Stimulated activated CD8-positive, alpha-beta memory T cell treated with anti-CD3 and anti-CD28 coated beads, Interleukin-15, amount 100 ng/mL, for 24 hours (primary cell): ENCODE results near the gene SUMO2.
"Not testable (repeated sequence)": the region's sequence is repeated elsewhere in the genome, so short reads cannot be mapped to it uniquely, and the experiment has no call there.

Experiments used
- DNase-seq: peaks from one replicate; pipeline ENCODE4 v3.0.0-alpha.2; 2020; ENCODE audit warnings: low read depth

The SUMO2 gene

GRCh38 chr17:75181608-75182318 is 996 bp downstream of the SUMO2 start:
- DNase-seq: peak; percentile 8

DNA sequence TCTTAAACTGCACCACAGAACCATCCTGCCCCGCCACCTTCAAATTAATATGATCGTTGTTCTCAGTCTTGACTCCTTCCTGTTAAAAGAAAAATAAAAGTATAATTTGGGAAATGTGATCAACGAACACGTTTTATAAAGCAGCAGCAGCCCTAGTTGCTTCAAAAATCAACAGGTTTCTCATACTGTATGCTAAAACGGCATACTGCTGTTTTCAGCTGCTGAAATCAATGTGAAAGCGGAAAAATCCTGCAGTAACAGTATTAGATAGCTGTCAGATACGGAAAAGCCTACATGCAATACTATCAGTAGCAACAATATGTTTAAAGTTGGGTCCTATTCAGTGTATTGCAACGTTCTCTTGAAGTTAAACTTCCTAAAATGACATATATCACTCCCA is 1.6 kb downstream of the SUMO2 start:
- DNase-seq: no peak

DNA sequence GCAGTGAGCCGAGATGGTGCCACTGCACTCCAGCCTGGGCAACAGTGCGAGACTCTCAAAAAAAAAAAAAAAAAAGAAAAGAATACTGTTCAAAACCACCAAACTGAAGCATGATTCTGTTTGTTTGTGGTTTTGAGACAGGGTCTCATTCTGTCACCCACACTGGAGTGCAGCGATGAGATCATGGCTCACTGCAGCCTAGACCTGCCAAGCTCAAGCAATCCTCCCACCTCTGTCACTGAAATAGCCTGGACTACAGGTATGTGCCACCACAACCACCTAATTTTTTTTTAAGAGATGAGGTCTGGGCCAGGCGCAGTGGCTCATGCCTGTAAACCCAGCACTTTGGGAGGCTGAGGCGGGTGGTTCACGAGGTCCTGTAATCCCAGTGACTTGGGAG is 4.3 kb downstream of the SUMO2 start:
- no peak for DNase-seq

GRCh38 chr17:75176625-75177024 is 6.1 kb downstream of the SUMO2 start:
- no peak for DNase-seq

DNA sequence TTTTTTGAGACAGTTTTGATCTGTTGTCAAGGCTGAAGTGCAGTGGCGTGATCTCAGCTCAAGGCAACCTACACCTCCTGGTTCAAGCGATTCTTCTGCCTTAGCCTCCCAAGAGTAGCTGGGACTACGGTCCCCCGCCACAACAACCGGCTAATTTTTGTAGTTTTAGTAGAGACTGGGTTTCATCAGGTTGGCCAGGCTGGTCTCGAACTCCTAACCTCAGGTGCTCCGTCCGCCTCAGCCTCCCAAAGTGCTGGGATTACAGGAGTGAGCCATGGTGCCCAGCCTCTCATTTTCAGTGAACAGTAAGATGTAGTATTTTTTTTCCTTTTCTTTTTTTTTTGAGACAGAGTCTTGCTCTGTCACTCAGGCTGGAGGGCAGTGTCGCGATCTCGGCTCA is 7.8 kb downstream of the SUMO2 start:
- DNase-seq: no peak

DNA sequence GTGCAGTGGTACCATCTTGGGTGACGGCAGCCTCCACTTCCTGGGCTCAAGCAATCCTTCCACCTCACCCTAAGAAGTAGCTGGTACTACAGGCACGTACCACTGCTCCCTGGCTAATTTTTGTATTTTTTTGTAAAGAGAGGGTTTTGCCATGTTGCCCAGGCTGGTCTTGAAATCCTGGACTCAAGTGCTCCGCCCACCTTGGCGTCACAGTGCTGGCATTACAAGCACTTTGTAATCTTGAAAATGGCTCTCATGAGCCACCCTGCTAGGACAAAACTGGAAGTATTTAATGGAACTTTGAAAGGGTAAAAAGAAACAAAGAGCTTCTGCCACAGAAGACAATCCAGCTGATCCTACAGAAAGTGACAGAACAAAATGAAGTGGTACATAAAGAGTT is 9.2 kb downstream of the SUMO2 start:
- no peak for DNase-seq

GRCh38 chr17:75168998-75169397 is 13.8 kb downstream of the SUMO2 start:
- DNase-seq: no peak

DNA sequence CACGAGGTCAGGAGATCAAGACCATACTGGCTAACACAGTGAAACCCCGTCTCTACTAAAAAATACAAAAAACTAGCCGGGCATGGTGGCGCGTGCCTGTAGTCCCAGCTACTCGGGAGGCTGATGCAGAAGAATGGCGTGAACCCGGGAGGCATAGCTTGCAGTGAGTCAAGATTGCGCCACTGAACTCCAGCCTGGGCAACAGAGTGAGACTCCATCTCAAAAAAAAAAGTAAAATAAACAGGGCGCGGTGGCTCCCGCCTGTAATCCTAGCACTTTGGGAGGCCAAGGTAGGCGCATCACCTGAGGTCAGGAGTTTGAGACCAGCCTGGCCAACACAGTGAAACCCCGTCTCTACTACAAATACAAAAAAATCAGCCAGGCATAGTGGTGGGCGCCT is 18.2 kb downstream of the SUMO2 start:
- not testable (repeated sequence) for DNase-seq

GRCh38 chr17:75163074-75163473 is 19.7 kb downstream of the SUMO2 start:
- DNase-seq: no peak

DNA sequence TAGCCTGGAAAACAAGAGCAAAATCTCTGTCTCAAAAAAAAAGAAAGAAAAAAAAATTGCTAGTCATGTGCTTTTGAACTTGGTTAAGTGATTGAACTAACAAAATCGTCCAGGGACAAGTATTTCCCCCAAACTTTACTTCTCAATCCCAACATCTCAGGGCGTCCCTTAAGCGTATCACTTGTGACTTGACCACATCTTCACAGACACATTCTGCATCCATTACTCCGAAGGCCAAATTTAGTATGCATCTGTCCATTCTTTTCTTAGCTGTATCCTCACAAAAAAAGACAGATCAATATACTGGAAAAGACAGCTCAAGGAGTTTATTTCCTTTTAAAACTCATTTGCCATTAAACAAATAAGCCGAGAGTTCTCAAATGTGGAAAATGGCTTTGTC is 22.5 kb downstream of the SUMO2 start:
- no peak for DNase-seq

DNA sequence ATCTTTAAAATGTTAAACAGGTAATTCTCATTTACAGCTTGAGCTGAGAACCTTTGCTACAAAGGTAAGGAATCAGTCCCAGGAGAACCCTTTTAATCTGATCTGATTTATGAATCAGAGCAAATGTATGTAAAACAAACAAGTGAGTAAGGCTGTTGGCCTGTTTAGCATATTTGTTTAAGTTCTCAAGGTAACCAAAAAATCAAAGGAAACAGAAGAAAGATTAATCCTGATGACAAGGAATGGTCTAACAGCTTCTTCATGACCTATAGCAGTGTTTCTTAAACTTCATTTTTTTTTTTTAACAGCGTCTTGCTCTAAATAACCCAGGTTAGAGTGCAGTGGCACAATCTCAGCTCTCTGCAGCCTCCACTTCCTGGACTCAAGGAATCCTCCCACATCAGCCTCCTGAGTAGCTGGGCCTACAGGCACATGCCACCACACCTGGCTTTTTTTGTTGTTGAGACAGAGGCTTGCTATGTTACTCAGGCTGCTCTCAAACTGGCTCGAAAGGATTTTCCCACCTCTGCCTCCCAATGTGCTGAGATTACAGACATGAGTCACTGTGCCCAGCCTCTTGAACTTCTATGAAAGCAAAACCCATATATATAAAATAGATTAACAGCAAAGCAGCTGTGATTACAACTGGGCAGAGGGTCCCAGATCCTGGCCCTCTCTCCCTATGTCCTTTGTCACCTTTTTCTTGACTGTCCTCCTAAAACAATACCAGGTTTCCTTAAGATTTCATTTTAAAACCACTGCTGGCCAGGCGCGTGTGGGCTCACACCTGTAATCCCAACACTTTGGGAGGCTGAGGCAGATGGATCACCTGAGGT is 23.3 kb downstream of the SUMO2 start:
- no peak for DNase-seq

- DNase-seq: not testable (repeated sequence)
Measured at GRCh38 chr17:75158480-75158879, 24.3 kb downstream of the SUMO2 start.

GRCh38 chr17:75155191-75155601 is 27.6 kb downstream of the SUMO2 start:
- no peak for DNase-seq

DNA sequence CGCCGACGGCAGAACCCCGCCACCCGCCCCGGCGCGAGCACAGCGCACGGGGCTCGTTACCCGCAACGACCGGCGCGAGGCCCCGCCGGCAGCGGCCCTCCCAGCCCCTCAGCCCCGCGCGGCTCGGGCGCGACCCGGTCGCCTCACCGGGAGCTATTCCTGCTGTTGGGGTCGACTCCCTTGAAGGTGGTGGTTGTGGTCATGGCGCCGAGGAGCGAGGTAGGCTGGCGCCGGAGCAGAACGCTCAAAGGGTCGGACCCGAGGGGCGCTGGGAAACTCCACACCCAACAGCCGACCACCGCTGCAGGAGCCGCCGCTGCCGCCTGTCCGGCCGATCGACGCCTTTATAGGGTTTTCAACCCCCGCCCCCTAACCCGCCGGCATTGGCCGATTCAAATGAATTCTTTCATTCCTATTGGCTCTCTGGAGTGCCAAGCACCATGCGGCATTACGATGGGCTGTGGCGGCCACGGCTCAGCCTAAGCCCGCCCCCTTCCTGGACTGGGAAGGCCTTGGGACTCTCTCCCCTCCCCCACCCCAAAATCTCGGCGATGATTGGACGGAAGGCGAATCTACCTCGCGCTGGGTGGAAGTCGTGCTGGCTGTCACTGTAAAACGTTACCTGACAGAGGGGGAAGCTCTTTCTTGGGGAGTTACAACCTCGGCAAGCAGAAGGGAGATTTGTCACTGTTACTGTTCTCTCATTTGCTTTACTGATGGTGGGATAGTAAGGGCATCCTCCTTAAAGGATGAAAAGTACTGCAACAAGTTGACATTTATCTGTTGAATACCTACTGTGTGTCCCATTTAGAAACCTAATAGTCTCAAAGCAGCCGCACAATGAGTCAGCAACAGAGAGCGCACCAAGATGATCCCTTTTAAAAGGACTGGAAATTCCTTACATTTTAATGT is 28.3 kb downstream of the SUMO2 start, which contains the start of gene JPT1:
Gene JPT1, minus strand, starts transcription at position 318 of the 912 bp plus-strand sequence. Its CDS starts 115 bp downstream, at position 203.
- peak; percentile 87 for DNase-seq

GRCh38 chr17:75153780-75154194 is 29.0 kb downstream of the SUMO2 start:
- DNase-seq: no peak

DNA sequence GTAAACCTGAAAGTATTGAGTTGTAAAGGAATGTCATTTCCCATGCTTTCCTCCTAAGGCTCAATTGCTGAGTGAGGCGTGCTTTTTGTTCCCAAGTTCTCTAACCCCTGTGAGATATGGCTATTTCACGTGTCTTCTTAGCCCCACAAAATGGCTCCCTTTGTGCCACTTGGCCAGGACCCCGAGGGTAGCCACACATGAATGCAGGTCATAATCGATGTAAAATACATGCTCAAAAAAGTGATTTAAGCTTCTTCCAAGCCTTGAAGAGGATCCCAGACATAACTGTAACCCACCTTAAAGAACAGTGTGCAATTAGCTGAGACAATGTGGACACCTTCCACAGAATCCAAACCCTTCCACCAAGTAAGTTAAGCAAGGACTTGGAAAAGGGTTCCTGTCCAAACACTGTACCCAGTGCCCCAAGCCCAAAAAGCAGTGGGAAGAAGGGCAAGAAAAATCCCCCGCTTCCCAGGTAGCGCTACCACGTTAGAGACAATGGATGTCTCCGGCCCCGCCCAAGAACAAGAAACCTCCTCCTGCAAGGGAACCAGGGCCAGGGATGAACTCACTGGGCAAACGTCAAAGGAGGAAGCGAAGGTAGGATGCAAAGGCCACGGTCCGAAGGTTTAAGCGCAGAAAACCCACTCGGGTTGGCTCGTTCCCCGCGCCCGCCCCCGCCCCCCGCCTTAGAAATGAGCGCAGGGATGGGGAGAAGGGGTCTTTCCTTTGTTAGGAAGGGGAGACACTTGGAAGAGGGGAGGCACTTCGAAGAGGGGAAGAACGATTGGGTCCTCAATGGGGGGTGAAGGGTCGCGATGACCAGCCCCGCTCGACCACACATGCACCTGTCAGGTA is 29.6 kb downstream of the SUMO2 start:
- DNase-seq: no peak

- DNase-seq: no peak
Measured at GRCh38 chr17:75152523-75152921, 30.2 kb downstream of the SUMO2 start.

DNA sequence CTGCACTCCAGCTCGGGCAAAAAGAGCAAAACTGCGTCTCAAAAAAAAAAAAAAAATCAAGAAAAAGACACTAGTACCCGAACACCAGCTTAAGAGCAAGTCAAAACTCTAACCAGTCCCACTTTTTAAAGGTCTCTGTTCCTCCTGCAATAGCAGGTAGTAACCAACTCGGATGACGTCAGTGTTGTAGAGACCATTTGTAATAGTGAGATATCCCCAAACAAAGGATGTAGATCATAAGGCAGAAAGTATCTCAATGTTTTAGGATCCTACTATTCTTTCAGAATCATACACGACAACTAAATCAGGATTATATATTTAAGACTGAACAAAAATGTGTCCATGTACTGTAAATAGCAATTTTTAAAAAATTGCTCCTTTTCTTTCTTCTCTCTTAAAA is 30.8 kb downstream of the SUMO2 start:
- no peak for DNase-seq

GRCh38 chr17:75147878-75148546 is 34.7 kb downstream of the SUMO2 start:
- no peak for DNase-seq

DNA sequence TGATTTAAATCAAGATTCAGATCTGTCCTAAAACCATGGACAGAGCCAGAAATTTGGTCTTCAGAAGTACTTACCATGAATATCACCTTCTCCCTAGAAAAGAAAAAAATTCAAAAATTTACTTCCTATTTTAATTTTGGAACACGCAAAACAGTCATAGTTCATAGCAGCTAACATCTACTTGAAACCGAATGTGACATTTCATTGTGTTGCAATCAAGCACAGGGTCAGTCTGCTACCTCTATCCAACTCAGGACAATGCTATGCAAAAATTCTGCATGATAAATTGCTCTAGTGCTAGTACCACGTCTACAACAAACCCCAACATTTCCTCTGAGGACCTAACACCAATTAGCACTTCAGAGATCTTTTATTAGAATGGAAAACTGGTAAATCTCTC is 36.2 kb downstream of the SUMO2 start:
- no peak for DNase-seq
